ENCODE results near the gene FAM98B. TPM values are rescaled to one million over a fixed set of nuclear protein-coding genes. Genes with fewer than 3 reads are reported as not detected.

The FAM98B gene
- polyA plus RNA-seq, 2 of the 4 experiments (the other 2 are of a cell fraction): 16.5 to 18.8 TPM

DNA sequence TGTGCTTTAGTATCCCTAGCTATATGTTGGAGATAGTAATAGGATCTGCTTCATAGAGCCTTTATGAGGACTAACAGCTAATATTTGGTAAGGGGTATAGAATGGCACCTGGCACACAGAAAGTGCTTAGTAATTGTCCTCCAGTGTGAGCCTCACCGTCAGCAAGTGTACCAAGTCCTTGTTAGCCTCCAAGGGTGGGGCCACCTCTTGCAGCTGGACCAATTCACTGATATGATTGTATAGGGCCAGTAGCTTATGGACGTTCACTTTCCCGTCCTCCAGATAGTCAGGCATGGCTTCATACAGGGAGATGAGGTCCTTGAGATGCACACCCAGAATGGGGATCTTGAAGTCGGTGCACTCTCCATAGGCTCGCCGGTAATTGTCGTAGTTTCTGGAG, 53.6 kb downstream of the FAM98B start (continued):
- TF ChIP-seq, protein P1, sequence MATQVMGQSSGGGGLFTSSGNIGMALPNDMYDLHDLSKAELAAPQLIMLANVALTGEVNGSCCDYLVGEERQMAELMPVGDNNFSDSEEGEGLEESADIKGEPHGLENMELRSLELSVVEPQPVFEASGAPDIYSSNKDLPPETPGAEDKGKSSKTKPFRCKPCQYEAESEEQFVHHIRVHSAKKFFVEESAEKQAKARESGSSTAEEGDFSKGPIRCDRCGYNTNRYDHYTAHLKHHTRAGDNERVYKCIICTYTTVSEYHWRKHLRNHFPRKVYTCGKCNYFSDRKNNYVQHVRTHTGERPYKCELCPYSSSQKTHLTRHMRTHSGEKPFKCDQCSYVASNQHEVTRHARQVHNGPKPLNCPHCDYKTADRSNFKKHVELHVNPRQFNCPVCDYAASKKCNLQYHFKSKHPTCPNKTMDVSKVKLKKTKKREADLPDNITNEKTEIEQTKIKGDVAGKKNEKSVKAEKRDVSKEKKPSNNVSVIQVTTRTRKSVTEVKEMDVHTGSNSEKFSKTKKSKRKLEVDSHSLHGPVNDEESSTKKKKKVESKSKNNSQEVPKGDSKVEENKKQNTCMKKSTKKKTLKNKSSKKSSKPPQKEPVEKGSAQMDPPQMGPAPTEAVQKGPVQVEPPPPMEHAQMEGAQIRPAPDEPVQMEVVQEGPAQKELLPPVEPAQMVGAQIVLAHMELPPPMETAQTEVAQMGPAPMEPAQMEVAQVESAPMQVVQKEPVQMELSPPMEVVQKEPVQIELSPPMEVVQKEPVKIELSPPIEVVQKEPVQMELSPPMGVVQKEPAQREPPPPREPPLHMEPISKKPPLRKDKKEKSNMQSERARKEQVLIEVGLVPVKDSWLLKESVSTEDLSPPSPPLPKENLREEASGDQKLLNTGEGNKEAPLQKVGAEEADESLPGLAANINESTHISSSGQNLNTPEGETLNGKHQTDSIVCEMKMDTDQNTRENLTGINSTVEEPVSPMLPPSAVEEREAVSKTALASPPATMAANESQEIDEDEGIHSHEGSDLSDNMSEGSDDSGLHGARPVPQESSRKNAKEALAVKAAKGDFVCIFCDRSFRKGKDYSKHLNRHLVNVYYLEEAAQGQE (IDR thresholded peaks at IDR 0.05): no peak
- TF ChIP-seq GATA3 (IDR thresholded peaks at IDR 0.05; ENCODE audit: borderline replicate concordance) (no peak), FOSL2 (IDR thresholded peaks at IDR 0.05) (no peak), FOSL2 (CRISPR knock-in tag; IDR thresholded peaks at IDR 0.05) (no peak), HOXB5 (CRISPR knock-in tag; IDR thresholded peaks at IDR 0.05) (no peak)

DNA sequence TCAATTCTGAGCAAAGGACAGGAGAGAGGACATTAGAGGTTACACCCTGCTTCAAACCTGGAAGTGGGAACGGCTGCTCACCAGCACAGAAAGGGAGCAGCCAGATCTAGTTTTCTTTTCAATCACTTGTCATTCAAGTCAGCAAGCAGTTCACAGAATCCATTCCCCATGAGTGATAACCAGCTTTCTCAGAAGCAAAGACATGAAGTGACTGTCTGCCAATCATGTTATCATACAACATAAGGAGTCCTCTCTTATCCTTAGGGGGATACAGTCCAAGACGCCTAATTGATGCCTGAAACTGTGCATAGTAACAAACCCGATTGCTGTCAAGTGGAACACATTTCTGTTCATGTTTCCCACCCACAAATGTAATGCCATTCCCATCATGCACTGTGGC, 54.7 kb downstream of the FAM98B start:
- Histone ChIP-seq H3K27ac (no peak overlapping the region), H3K4me1 (no peaks in the 10 kb centered on the region), H3K4me2 (no peak overlapping the region), H3K4me3 (no peak overlapping the region), H3K9me3 (no peaks in the 10 kb centered on the region)
- no peak for DNase-seq (ENCODE audit: low read depth in 1 of 2, low spot score in 1 of 2)
- WGBS (ENCODE audit: missing lambda C conversion rate): 89% methylated on average over 3 of the region's 3 CpGs
- no peak for ATAC-seq
- POLR2A ChIA-PET: no interaction called here
- no peak for FAIRE-seq
- CTCF ChIA-PET: no interaction called here
- TF ChIP-seq PHF8 (IDR thresholded peaks at IDR 0.05; ENCODE audit: borderline replicate concordance, low read depth) (no peak), HES2 (IDR thresholded peaks at IDR 0.05) (no peak), RNF2 (IDR thresholded peaks at IDR 0.05; ENCODE audit: borderline replicate concordance, low read depth) (no peak), HDAC2 (IDR thresholded peaks at IDR 0.05) (no peak), MAZ (IDR thresholded peaks at IDR 0.05; ENCODE audit: borderline replicate concordance, low read depth, low read length) (no peak), RFX5 (IDR thresholded peaks at IDR 0.05) (no peak), HOXB5 (CRISPR knock-in tag; IDR thresholded peaks at IDR 0.05) (no peak), RAD21 (conservative IDR thresholded peaks at IDR 0.05 in 1 of 2, IDR thresholded peaks at IDR 0.05 in 1 of 2) (no peak), NPAS2 (CRISPR knock-in tag; IDR thresholded peaks at IDR 0.05; ENCODE audit: borderline replicate concordance) (no peak), CHD4 (IDR thresholded peaks at IDR 0.05; ENCODE audit: borderline replicate concordance) (no peak), NR3C1 (IDR thresholded peaks at IDR 0.05) (no peak), ZSCAN20 (CRISPR knock-in tag; IDR thresholded peaks at IDR 0.05) (no peak), ELK1 (IDR thresholded peaks at IDR 0.05; ENCODE audit: low read depth, low read length) (no peak), SMC3 (IDR thresholded peaks at IDR 0.05) (no peak), BHLHE40 (IDR thresholded peaks at IDR 0.05; ENCODE audit: low read depth, low read length) (no peak), POLR2AphosphoS2 (conservative IDR thresholded peaks at IDR 0.05; ENCODE audit: low read length) (no peak), KDM5A (IDR thresholded peaks at IDR 0.05) (no peak), NFE2L2 (conservative IDR thresholded peaks at IDR 0.05; ENCODE audit: low read length) (no peak)
- TF ChIP-seq, protein P2, sequence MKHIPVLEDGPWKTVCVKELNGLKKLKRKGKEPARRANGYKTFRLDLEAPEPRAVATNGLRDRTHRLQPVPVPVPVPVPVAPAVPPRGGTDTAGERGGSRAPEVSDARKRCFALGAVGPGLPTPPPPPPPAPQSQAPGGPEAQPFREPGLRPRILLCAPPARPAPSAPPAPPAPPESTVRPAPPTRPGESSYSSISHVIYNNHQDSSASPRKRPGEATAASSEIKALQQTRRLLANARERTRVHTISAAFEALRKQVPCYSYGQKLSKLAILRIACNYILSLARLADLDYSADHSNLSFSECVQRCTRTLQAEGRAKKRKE (CRISPR knock-in tag; IDR thresholded peaks at IDR 0.05; ENCODE audit: low read depth): no peak
- TF ChIP-seq, protein P1 (IDR thresholded peaks at IDR 0.05): no peak
